ENCODE data around the gene GTF2F1.
"Not testable (repeated sequence)": the region's sequence is repeated elsewhere in the genome, so short reads cannot be mapped to it uniquely, and the experiment has no call there.

Gene GTF2F1

GRCh38 chr19:6384381-6384780 is 8.6 kb downstream of the GTF2F1 start:
- DNase-seq (ENCODE audit: low read depth in 2 of 2): no peak

GRCh38 chr19:6383188-6383587 is 9.8 kb downstream of the GTF2F1 start:
- DNase-seq (ENCODE audit: low read depth in 2 of 2): no peak

- DNase-seq (ENCODE audit: low read depth in 2 of 2): no peak
Observed at GRCh38 chr19:6381030-6381750, 11.8 kb downstream of the GTF2F1 start.

- no peak for DNase-seq (ENCODE audit: low read depth in 2 of 2)
Observed at GRCh38 chr19:6379744-6380143, 13.2 kb downstream of the GTF2F1 start.

- DNase-seq (ENCODE audit: low read depth in 2 of 2): no peak
Observed at GRCh38 chr19:6378486-6378885, 14.5 kb downstream of the GTF2F1 start.

- no peak for DNase-seq (ENCODE audit: low read depth in 2 of 2)
Observed at GRCh38 chr19:6378041-6378440, 14.9 kb downstream of the GTF2F1 start.

- no peak for DNase-seq (ENCODE audit: low read depth in 2 of 2)
Observed at GRCh38 chr19:6376512-6377190, 16.3 kb downstream of the GTF2F1 start.

GRCh38 chr19:6375411-6376010 is 17.5 kb downstream of the GTF2F1 start, which contains the start of gene PSPN:
Gene PSPN (minus strand): TSS chr19:6375933. CDS start chr19:6375849, 84 bp downstream.
- no peak for DNase-seq (ENCODE audit: low read depth in 2 of 2)

GRCh38 chr19:6374711-6375410 is 18.1 kb downstream of the GTF2F1 start:
- DNase-seq (ENCODE audit: low read depth in 2 of 2): no peak

- no peak for DNase-seq (ENCODE audit: low read depth in 2 of 2)
Observed at GRCh38 chr19:6374161-6374709, 18.7 kb downstream of the GTF2F1 start.

- DNase-seq (ENCODE audit: low read depth in 2 of 2): no peak
Observed at GRCh38 chr19:6373813-6374108, 19.2 kb downstream of the GTF2F1 start.

- DNase-seq (ENCODE audit: low read depth in 2 of 2): peak; percentile 99
Observed at GRCh38 chr19:6373096-6373812, 19.7 kb downstream of the GTF2F1 start.

GRCh38 chr19:6372594-6373095 is 20.3 kb downstream of the GTF2F1 start, which contains the start of gene ALKBH7:
Gene ALKBH7 (plus strand): TSS chr19:6372794. CDS start chr19:6372821, 27 bp downstream.
- DNase-seq (ENCODE audit: low read depth in 2 of 2): peak; percentile 88 to 96

- DNase-seq (ENCODE audit: low read depth in 2 of 2): no peak
Observed at GRCh38 chr19:6364353-6364752, 28.6 kb downstream of the GTF2F1 start.

- DNase-seq (ENCODE audit: low read depth in 2 of 2): no peak
Observed at GRCh38 chr19:6362351-6362801, 30.6 kb downstream of the GTF2F1 start.

GRCh38 chr19:6362027-6362350 is 31.0 kb downstream of the GTF2F1 start:
- no peak for DNase-seq (ENCODE audit: low read depth in 2 of 2)

- not testable (repeated sequence) for DNase-seq (ENCODE audit: low read depth in 2 of 2)
Observed at GRCh38 chr19:6360857-6361216, 32.1 kb downstream of the GTF2F1 start.

- DNase-seq (ENCODE audit: low read depth in 2 of 2): not testable (repeated sequence)
Observed at GRCh38 chr19:6360445-6360844, 32.5 kb downstream of the GTF2F1 start.

GRCh38 chr19:6359568-6360341 is 33.2 kb downstream of the GTF2F1 start:
- no peak for DNase-seq (ENCODE audit: low read depth in 2 of 2)

- DNase-seq (ENCODE audit: low read depth in 2 of 2): no peak
Observed at GRCh38 chr19:6358003-6358402, 35.0 kb downstream of the GTF2F1 start.

GRCh38 chr19:6357174-6357573 is 35.8 kb downstream of the GTF2F1 start:
- DNase-seq (ENCODE audit: low read depth in 2 of 2): no peak
